ENCODE results near the gene FOXA1.

DNA sequence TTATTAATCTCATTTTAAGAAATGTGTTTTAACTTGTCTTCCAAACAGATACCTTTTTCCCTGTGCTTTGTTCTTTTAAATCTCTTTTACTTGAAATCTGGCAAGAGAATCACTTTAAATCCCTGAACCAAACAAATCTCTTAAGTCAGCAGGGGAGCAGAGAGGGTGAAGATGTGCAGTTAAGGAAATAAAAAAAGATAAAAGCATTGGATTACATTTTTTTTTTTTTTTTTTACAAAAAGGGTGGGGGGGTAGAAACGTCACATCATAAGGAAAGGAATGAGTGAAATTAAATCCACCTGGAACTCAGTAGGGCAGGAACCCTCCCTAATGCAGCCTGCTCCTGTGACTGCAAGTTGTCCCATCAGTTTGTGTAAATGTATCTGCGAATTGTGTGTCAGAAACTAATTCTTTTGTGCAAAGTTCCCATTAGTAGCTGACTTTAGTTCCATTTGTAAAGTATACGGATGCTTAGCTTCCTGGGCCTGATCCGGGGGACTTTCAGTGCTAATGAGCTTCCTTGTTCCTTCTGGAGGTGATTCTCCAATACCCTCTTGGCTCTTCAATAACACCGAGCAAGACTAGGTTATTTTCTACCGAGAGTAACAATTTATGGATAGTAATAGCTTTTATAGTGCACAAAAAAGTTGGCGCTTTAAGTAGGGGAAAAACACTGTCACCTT, 1.9 kb upstream of the FOXA1 start:
- TF ChIP-seq, protein P1, sequence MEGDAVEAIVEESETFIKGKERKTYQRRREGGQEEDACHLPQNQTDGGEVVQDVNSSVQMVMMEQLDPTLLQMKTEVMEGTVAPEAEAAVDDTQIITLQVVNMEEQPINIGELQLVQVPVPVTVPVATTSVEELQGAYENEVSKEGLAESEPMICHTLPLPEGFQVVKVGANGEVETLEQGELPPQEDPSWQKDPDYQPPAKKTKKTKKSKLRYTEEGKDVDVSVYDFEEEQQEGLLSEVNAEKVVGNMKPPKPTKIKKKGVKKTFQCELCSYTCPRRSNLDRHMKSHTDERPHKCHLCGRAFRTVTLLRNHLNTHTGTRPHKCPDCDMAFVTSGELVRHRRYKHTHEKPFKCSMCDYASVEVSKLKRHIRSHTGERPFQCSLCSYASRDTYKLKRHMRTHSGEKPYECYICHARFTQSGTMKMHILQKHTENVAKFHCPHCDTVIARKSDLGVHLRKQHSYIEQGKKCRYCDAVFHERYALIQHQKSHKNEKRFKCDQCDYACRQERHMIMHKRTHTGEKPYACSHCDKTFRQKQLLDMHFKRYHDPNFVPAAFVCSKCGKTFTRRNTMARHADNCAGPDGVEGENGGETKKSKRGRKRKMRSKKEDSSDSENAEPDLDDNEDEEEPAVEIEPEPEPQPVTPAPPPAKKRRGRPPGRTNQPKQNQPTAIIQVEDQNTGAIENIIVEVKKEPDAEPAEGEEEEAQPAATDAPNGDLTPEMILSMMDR (IDR thresholded peaks at IDR 0.05) = no peak
- no peak for TF ChIP-seq ZFX (IDR thresholded peaks at IDR 0.05; ENCODE audit: borderline replicate concordance)

Data from 22Rv1 (cell line).